IMR-90 (cell line): ENCODE measurements around the gene IDH3B. TPM values are rescaled to one million over a fixed set of nuclear protein-coding genes. Genes with fewer than 3 reads are reported as not detected.

Source experiments
- ATAC-seq: fragments of 200-7000 bp; cut with Tn5 transposase; 2 replicates; pipeline ENCODE4 v1.9.1; 2020; ENCODE audit warnings: low read depth, mild to moderate bottlenecking, moderate library complexity
- BruUV-seq: library from RNA; stranded (reverse); fragments of 400-500 nt; replicated peaks from 2 replicates; lab custom pipeline; 2021; lab: Mats Ljungman, UMichigan
- CTCF ChIA-PET: fragments of 300-600 bp; formaldehyde crosslinking; extraction: SDS; loops from one replicate; lab custom pipeline; 2021; ENCODE audit warnings: antibody characterized with exemption; lab: Yijun Ruan, JAX
- POLR2A ChIA-PET: fragments of 300-600 bp; sonication (Branson Sonifier 250); formaldehyde crosslinking; loops from one replicate; lab custom pipeline; 2022; ENCODE audit warnings: antibody characterized with exemption; ENCODE audit not compliant: unreplicated experiment; lab: Charles Lee
- DNase-seq: peaks from one replicate; pipeline ENCODE4 v3.0.0; 2013
- H2AFZ ChIP-seq: replicated peaks from 2 replicates; pipeline ENCODE3; 2013; ENCODE audit warnings: low read length, mild to moderate bottlenecking; ENCODE audit not compliant: poor library complexity
- H2AK5ac ChIP-seq: 2 replicates; pipeline ENCODE4 v1.6.1; 2013; ENCODE audit warnings: low read depth, low read length, inconsistent platforms
- H2AK9ac ChIP-seq: replicated peaks from 2 replicates; pipeline ENCODE3; 2013; ENCODE audit warnings: mild to moderate bottlenecking, low read depth, low read length, moderate library complexity; ENCODE audit not compliant: poor library complexity
- H2BK120ac ChIP-seq: 2 replicates; pipeline ENCODE4 v1.6.1; 2013; ENCODE audit warnings: low read depth, low read length, inconsistent platforms
- H2BK15ac ChIP-seq: 3 replicates; pipeline ENCODE4 v1.6.1; 2013; ENCODE audit warnings: low read depth, low read length, inconsistent platforms
- H2BK20ac ChIP-seq: 2 replicates; pipeline ENCODE4 v1.6.1; 2013; ENCODE audit warnings: low read depth, mild to moderate bottlenecking, inconsistent platforms, low read length, moderate library complexity
- H2BK5ac ChIP-seq: 2 replicates; pipeline ENCODE4 v1.6.1; 2013; ENCODE audit warnings: mild to moderate bottlenecking, low read depth, low read length, inconsistent platforms; ENCODE audit not compliant: poor library complexity, severe bottlenecking
- H3K14ac ChIP-seq: replicated peaks from 2 replicates; pipeline ENCODE4 v1.6.1; 2013; ENCODE audit warnings: low read depth, low read length, inconsistent platforms
- H3K18ac ChIP-seq: 2 replicates; pipeline ENCODE4 v1.6.1; 2013; ENCODE audit warnings: low read depth, low read length, control low read depth
- H3K23ac ChIP-seq: 2 replicates; pipeline ENCODE4 v1.6.1; 2013; ENCODE audit warnings: low read depth, low read length, inconsistent platforms
- H3K27ac ChIP-seq: 2 replicates; pipeline ENCODE4 v1.5.1; 2013; ENCODE audit warnings: mild to moderate bottlenecking, control low read depth, low read length; ENCODE audit not compliant: insufficient read depth
- H3K27me3 ChIP-seq: 2 replicates; pipeline ENCODE4 v1.6.1; 2013; ENCODE audit warnings: low read length; ENCODE audit not compliant: control insufficient read depth, insufficient read depth
- H3K36me3 ChIP-seq: 2 replicates; pipeline ENCODE4 v1.6.1; 2013; ENCODE audit warnings: low read length, mixed read lengths; ENCODE audit not compliant: control insufficient read depth, insufficient read depth
- H3K4ac ChIP-seq: 2 replicates; pipeline ENCODE4 v1.6.1; 2013; ENCODE audit warnings: low read depth, low read length, inconsistent platforms
- H3K4me1 ChIP-seq: 2 replicates; pipeline ENCODE4 v1.6.1; 2013; ENCODE audit warnings: low read length, mixed read lengths; ENCODE audit not compliant: control insufficient read depth, insufficient read depth
- H3K4me2 ChIP-seq: 2 replicates; pipeline ENCODE4 v1.6.1; 2013; ENCODE audit warnings: low read depth, mild to moderate bottlenecking, control low read depth, low read length, moderate library complexity
- H3K4me3 ChIP-seq: 2 replicates; pipeline ENCODE4 v1.5.1; 2013; ENCODE audit warnings: low read depth, mild to moderate bottlenecking, control low read depth, low read length, moderate library complexity; ENCODE audit not compliant: insufficient read depth
- H3K56ac ChIP-seq: 2 replicates; pipeline ENCODE4 v1.6.1; 2013; ENCODE audit warnings: low read length, inconsistent platforms; ENCODE audit not compliant: insufficient read depth; ENCODE audit errors: extremely low read depth
- H3K79me1 ChIP-seq, 2 experiments: 2 replicates each; pipeline ENCODE4 v1.6.1; 2013; ENCODE audit warnings: low read length in 2 of 2, inconsistent platforms in 1 of 2, low read depth in 1 of 2
- H3K9ac ChIP-seq: 2 replicates; pipeline ENCODE4 v1.6.1; 2013; ENCODE audit warnings: low read depth, low read length, control low read depth
- H3K9me1 ChIP-seq: 2 replicates; pipeline ENCODE4 v1.6.1; 2013; ENCODE audit warnings: low read length, inconsistent platforms; ENCODE audit not compliant: insufficient read depth
- H3K9me3 ChIP-seq: 2 replicates; pipeline ENCODE4 v1.6.1; 2013; ENCODE audit warnings: low read length; ENCODE audit not compliant: control insufficient read depth, insufficient read depth
- H4K20me1 ChIP-seq: 2 replicates; pipeline ENCODE4 v1.6.1; 2013; ENCODE audit warnings: low read length, inconsistent platforms; ENCODE audit not compliant: insufficient read depth
- H4K5ac ChIP-seq: 2 replicates; pipeline ENCODE4 v1.6.1; 2013; ENCODE audit warnings: mild to moderate bottlenecking, low read depth, low read length, control low read depth
- H4K8ac ChIP-seq, 2 experiments: 2 replicates each; pipeline ENCODE4 v1.6.1; 2013; ENCODE audit warnings: low read depth in 2 of 2, low read length in 2 of 2, control low read depth in 1 of 2, inconsistent platforms in 1 of 2
- H4K91ac ChIP-seq: 2 replicates; pipeline ENCODE4 v1.6.1; 2013; ENCODE audit warnings: low read depth, low read length, inconsistent platforms; ENCODE audit not compliant: insufficient read depth
- ELK1 ChIP-seq: fragments of 150-350 bp; IDR thresholded peaks from 2 replicates; pipeline ENCODE4 v1.6.1; 2016; ENCODE audit warnings: low read depth, mild to moderate bottlenecking, low read length, moderate library complexity, borderline replicate concordance
- FOS ChIP-seq: fragments of 150-350 bp; IDR thresholded peaks from 2 replicates; pipeline ENCODE4 v1.6.1; 2016; ENCODE audit warnings: low read depth, low read length
- NFE2L2 ChIP-seq: fragments of 150-350 bp; IDR thresholded peaks from 2 replicates; pipeline ENCODE4 v1.6.1; 2016; ENCODE audit warnings: low read depth, mild to moderate bottlenecking, low read length
- POLR2A ChIP-seq: IDR thresholded peaks from 2 replicates; pipeline ENCODE4 v1.6.1; 2012; ENCODE audit warnings: mild to moderate bottlenecking, low read depth, low read length
- SMC3 ChIP-seq: fragments of 150-350 bp; IDR thresholded peaks from 2 replicates; pipeline ENCODE4 v1.6.1; 2016; ENCODE audit warnings: low read depth, mild to moderate bottlenecking, antibody characterized with exemption, low read length, moderate library complexity
- USF2 ChIP-seq: fragments of 150-350 bp; IDR thresholded peaks from 2 replicates; pipeline ENCODE4 v1.6.1; 2017; ENCODE audit warnings: mild to moderate bottlenecking, antibody characterized with exemption, low read length, low read depth
- WGBS, 2 experiments: methylation state at CpG; one replicate each; pipeline versions ENCODE4 v1.1.5 to v1.1.7; 2013; ENCODE audit warnings: missing lambda C conversion rate in 2 of 2; ENCODE audit not compliant: insufficient read length in 1 of 2; ENCODE audit errors: extremely low coverage in 2 of 2; 5-methylcytosine and 5-hydroxymethylcytosine counted together
- dilution Hi-C: fragments of 300-500 bp; cut with HindIII; formaldehyde crosslinking; loops from one replicate; pipeline ENCODE4 v1.14.3; 2018; ENCODE audit warnings: low sequenced_read_pairs; ENCODE audit not compliant: unreplicated experiment
- in situ Hi-C: fragments of 300-500 bp; cut with MboI; formaldehyde crosslinking; loops from 3 replicates; pipeline ENCODE4 v1.14.3; 2019; ENCODE audit warnings: low sequenced_read_pairs, inconsistent platforms, mixed read lengths
- intact Hi-C: fragments of 100-400 bp; cut with micrococcal nuclease; formaldehyde crosslinking; loops from 2 replicates; pipeline ENCODE4 v1.10.0; 2022
- polyA plus RNA-seq, 3 experiments: library from polyadenylated mRNA; depleted of rRNA; stranded (reverse); fragments of >200 nt; gene quantifications; 2 replicates each; pipeline ENCODE4 v1.2.3, GENCODE V29; 2012; ENCODE audit warnings: low replicate concordance in 1 of 3
- total RNA-seq: library from RNA; depleted of rRNA; stranded (reverse); fragments of >200 nt; gene quantifications from 2 replicates; pipeline ENCODE4 v1.2.3, GENCODE V29; 2012
- TF ChIP-seq, protein P1 (sequence below): conservative IDR thresholded peaks from 2 replicates; pipeline ENCODE4 v1.5.1; 2012; ENCODE audit warnings: mild to moderate bottlenecking, low read depth, low read length, improper control_type of control experiment

IDH3B gene
- total and polyA plus RNA-seq, 2 of the 4 experiments (the other 2 are of a cell fraction): 151 to 160 TPM

DNA sequence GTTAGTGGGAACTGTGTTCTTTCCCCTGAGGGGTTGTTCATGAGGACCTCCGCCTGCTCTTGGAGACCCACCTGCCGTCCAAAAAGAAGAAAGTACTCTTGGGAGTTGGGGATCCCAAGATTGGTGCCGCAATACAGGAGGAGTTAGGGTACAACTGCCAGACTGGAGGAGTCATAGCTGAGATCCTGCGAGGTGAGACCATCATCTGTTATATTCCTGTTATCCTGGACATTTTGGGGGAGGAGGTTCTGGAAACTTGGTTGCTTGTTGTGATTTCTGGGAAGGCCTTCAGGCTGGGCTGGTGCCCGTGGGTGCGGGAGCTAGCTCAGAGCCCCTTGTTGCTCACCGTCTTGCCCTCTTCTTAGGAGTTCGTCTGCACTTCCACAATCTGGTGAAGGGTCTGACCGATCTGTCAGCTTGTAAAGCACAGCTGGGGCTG is 9.6 kb downstream of the IDH3B start:
- 95% methylated on average over 5 of the region's 9 CpGs; no CpG with 5 or more reads in 1 of the 2 experiments for WGBS, 2 experiments
- H2AFZ ChIP-seq: peak overlapping the region; percentile 52
- in situ Hi-C loops: no loop called here
- H2BK5ac ChIP-seq: no peak overlapping the region
- no TSS peak for BruUV-seq
- H4K91ac ChIP-seq: no peak overlapping the region
- H3K14ac ChIP-seq: peak overlapping the region; percentile 87; the same call in 1 of the 2 replicates
- peak overlapping the region; percentile 89; the same call in 1 of the 2 replicates for H3K4me2 ChIP-seq
- H2AK9ac ChIP-seq: peak overlapping the region; percentile 76
- H4K20me1 ChIP-seq: peaks cover 57% of the 10 kb centered on the region
- H3K18ac ChIP-seq: no peak overlapping the region
- no peak overlapping the region for H2AK5ac ChIP-seq
- ChIA-PET POLR2A (no interaction called here), CTCF (no interaction called here)
- no peak overlapping the region for H3K27ac ChIP-seq
- TF ChIP-seq, protein P1, sequence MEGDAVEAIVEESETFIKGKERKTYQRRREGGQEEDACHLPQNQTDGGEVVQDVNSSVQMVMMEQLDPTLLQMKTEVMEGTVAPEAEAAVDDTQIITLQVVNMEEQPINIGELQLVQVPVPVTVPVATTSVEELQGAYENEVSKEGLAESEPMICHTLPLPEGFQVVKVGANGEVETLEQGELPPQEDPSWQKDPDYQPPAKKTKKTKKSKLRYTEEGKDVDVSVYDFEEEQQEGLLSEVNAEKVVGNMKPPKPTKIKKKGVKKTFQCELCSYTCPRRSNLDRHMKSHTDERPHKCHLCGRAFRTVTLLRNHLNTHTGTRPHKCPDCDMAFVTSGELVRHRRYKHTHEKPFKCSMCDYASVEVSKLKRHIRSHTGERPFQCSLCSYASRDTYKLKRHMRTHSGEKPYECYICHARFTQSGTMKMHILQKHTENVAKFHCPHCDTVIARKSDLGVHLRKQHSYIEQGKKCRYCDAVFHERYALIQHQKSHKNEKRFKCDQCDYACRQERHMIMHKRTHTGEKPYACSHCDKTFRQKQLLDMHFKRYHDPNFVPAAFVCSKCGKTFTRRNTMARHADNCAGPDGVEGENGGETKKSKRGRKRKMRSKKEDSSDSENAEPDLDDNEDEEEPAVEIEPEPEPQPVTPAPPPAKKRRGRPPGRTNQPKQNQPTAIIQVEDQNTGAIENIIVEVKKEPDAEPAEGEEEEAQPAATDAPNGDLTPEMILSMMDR: no peak
- TF ChIP-seq POLR2A: no peak
- no peak for TF ChIP-seq ELK1
- no peak for TF ChIP-seq NFE2L2
- no peak for TF ChIP-seq FOS
- no peak for TF ChIP-seq SMC3
- no peak for TF ChIP-seq USF2
- intact Hi-C loops: no loop called here
- no peak for DNase-seq
- H3K56ac ChIP-seq: no peak overlapping the region
- H3K9me3 ChIP-seq: no peaks in the 10 kb centered on the region
- no peak overlapping the region for H2BK20ac ChIP-seq
- dilution Hi-C loops: no loop called here
- H3K4ac ChIP-seq: peak overlapping the region; percentile 23; the same call in 1 of the 2 replicates
- H3K36me3 ChIP-seq: peaks cover 55% of the 10 kb centered on the region
- 0 out of 2 replicates have a peak overlapping the region, but pooled peaks have one; percentile 95 for H3K9ac ChIP-seq
- no peak overlapping the region for H4K5ac ChIP-seq
- no peaks in the 10 kb centered on the region for H3K27me3 ChIP-seq
- H3K9me1 ChIP-seq: peaks cover 16% of the 10 kb centered on the region
- peak overlapping the region; percentile 92 for H3K23ac ChIP-seq
- H4K8ac ChIP-seq: 0 out of 4 replicates have a peak overlapping the region, but pooled peaks of 1 of the 2 experiments have one; percentile 2
- peaks cover 28 to 60% of the 10 kb centered on the region in 2 experiments for H3K79me1 ChIP-seq
- H3K4me3 ChIP-seq: peak overlapping the region; percentile 90; the same call in 1 of the 2 replicates
- peaks cover 5% of the 10 kb centered on the region for H3K4me1 ChIP-seq
- ATAC-seq: no peak
- no peak overlapping the region for H2BK15ac ChIP-seq
- H2BK120ac ChIP-seq: no peak overlapping the region
